ENCODE data around the gene MYH3. TPM values are rescaled to one million over a fixed set of nuclear protein-coding genes. Genes with fewer than 3 reads are reported as not detected.
"Not testable (repeated sequence)": the region's sequence is repeated elsewhere in the genome, so short reads cannot be mapped to it uniquely, and the experiment has no call there.

Gene MYH3
- 1,094 TPM for total RNA-seq

DNA sequence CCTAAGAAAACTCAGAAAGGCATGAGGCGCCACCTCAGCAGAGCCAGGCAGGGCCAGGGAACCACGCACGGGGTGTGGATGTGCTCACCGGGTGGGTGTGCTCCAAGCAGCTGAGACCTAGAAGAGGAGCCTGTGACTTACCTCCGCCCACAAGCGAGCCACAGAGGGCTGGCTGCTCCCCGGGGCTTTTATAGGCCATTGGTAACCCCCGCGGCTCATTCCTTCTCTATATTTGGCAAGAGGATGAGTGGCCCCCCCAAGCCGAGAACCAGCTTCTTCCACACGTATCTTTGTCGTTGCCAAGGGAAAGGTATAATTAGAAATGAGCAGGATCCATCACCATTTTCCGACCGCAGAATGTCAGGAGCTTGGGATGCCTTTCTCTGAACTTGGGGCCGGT is at the start of gene MYH3:
MYH3 (minus strand) TSS at position 162 of the 400 bp plus-strand sequence. CDS start 2,245 bp downstream, outside the sequence.
- no peak for DNase-seq

- DNase-seq = no peak
Observed at GRCh38 chr17:10705727-10706126, 48.6 kb upstream of the MYH3 start.

DNA sequence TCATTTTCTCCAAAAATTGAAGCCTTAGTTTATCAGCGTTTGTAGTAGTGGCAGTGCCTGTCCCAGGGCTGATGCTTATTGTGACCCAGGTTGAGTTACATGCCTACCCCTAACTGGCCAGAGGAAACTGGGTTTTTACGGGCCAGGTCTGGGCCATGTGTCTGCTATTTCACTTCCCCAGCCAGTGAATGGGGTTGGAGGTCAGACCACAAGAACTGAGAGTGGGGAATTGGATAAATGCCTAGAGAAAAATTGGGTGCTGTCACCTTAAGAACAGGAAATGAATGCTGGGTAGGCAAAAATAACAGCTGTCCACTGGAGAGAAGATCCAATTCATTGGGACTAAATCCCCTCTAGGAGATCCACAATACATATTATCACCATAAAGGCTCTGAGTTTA is 45.5 kb upstream of the MYH3 start:
- DNase-seq = no peak

GRCh38 chr17:10699856-10700255 is 42.7 kb upstream of the MYH3 start:
- DNase-seq = no peak

DNA sequence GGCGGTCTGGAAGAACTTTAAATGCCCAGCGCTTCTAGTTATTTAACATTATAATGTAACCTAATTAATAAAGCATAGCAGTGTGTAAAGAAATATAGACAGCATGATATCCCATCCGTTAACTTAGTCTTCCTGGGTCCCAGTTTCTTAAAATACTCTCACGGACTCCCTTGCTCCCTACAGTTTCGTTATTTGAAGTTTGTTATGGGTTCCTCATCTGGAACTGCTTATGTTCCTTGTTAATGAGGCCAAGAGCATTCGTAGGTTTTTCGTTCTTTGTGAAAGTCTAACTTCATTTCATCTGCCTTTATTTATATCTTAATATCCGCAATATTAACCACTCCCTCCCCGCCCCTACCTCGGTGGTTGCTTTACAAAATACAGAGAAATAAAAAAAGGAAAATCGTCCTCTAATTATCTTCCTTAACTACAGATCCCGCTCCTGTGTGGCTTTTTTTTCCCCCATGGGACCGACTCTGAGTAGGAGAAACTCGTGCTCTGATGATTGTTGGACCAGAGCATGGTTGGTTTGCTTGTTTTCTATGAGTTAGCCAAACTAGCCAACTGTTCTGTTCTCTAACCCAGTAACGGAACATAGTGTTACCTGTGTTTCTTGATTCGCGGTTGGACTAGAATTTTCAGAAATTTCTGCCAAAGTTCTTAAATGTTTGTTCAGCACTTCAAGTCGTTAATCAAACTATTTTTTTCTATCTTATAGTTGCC is 41.1 kb upstream of the MYH3 start:
- peak; percentile 42 for DNase-seq

GRCh38 chr17:10697092-10698081 is 40.3 kb upstream of the MYH3 start, which contains the start of the genes ADPRM and SCO1:
ADPRM (plus strand) TSS chr17:10697594; CDS start chr17:10704927, 7,333 bp downstream.
SCO1 (minus strand) TSS chr17:10697533; CDS start chr17:10697507, 26 bp downstream.
- peak; percentile 92 for DNase-seq

DNA sequence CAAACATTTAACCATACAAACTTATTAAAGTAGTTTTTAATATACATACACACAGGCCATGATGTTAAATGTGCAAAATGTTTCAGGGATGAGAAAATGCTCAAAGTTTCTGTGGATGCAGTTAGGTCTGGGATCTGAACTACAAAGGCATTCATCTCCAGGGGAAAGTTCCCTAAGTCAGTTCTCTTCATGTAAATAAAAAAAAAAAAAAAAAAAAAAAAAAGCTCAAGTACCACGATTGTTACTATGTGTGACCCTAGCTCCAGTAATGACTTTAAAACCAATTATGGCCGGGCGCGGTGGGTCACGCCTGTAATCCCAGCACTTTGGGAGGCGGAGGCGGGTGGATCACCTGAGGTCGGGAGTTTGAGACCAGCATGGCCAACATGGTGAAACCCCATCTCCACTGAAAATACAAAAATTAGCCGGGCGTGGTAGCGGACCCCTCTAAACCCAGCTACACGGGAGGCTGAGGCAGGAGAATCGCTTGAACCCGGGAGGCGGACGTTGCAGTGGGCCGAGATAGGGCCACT is 38.8 kb upstream of the MYH3 start:
- DNase-seq = not testable (repeated sequence)

GRCh38 chr17:10687499-10687898 is 30.4 kb upstream of the MYH3 start:
- DNase-seq = no peak

- DNase-seq = no peak
Observed at GRCh38 chr17:10683853-10684252, 26.7 kb upstream of the MYH3 start.

- no peak for DNase-seq
Observed at GRCh38 chr17:10681866-10682446, 24.8 kb upstream of the MYH3 start.

DNA sequence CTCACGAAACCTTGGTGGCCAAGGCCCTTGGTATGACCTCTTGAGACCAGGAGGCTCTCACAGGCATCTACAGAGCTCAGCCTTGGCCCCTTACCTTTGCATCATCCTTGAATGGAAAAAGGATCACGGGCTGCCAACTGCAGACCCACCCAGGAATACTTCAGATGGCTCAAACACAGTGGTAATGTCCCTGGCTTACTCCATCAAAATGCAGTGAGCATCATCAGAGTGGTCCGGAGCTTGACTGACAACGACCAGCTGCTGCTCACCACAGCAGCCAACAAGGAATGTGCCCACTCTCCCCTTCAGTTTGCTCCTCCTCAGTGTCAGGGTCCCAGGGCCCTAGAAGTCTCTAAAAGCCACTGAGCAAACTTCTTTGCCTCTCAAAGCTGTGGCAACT is 17.6 kb upstream of the MYH3 start:
- no peak for DNase-seq

- DNase-seq = no peak
Observed at GRCh38 chr17:10673312-10673711, 16.2 kb upstream of the MYH3 start.

GRCh38 chr17:10668775-10669174 is 11.7 kb upstream of the MYH3 start:
- no peak for DNase-seq

DNA sequence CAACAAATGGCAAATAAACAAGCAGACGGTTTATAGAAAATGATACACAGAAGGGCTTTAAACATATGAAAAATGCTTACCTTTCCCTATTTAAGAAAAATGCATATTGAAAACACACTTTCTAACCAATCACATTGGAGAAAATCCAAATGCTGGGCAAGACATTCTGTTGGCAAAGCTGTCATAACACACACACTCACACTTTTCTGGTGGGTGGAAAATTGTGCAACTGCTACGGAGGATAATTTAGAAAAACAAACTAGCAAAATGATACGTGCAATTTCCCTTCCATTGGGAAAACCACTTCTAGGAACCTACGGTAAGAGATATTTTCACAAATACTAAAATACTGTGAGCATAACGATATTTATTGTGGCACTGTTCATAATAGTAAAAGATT is 9.8 kb upstream of the MYH3 start:
- DNase-seq = no peak

DNA sequence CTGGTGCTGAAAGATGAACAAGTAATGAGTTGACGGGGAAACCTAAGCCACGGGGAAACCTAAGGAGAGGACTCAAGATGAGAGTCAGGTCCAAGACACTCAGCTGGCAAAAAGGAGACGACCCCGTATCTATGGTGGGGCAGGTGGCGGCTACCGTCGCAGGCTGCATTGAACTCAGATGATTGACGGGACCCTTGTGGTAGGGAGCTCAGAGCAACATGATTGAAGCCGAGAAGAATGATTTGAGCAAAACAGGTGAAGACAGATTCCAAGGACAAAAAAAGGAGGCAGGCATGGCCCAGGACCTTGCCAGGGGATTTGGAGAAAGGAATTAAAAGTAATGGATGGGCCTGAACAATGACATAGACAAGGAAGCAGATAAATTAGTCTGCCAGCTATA is 7.5 kb upstream of the MYH3 start:
- DNase-seq = no peak

DNA sequence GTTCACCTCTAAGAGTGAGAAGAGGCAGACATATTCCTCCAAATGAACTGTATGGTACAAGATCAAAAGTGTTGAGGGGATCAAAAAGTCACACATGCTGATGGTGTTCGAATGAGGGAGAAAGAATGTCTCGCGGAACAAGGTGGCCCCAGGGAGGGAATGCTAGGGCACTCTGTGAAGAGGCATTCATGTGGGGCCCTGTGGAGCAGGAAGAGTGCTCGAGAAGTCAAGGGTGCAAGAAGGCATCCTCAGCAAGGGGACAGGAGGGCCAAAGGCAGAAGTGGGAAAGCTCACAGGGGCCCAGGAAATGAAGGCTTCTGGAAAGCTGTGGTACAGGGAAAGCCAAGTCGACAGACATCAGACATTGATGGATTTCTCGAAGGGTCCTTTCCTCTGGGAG is 6.1 kb upstream of the MYH3 start:
- DNase-seq = no peak

DNA sequence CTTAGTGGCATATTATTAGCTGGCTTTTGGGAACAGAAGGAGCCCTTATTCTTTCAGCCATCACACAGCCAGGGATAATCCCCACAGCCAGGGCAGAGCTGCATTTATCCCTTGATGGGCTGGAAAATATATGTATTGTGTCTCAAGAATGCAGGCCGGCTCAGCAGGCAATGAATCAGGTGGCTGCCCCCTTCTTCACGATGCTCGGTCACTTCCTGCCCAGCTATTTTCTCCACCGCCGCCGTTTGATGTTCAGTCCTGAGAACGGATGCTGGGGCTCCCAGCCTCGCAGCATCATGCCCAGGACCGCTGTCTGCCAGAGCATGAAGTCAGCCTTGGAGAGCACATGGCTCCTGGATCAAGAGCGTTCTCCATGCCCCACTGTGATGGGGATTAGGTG is 4.3 kb upstream of the MYH3 start:
- DNase-seq = no peak

GRCh38 chr17:10657879-10658278 is 770 bp upstream of the MYH3 start:
- DNase-seq = no peak

GRCh38 chr17:10653987-10654386 is 3.1 kb downstream of the MYH3 start:
- no peak for DNase-seq

DNA sequence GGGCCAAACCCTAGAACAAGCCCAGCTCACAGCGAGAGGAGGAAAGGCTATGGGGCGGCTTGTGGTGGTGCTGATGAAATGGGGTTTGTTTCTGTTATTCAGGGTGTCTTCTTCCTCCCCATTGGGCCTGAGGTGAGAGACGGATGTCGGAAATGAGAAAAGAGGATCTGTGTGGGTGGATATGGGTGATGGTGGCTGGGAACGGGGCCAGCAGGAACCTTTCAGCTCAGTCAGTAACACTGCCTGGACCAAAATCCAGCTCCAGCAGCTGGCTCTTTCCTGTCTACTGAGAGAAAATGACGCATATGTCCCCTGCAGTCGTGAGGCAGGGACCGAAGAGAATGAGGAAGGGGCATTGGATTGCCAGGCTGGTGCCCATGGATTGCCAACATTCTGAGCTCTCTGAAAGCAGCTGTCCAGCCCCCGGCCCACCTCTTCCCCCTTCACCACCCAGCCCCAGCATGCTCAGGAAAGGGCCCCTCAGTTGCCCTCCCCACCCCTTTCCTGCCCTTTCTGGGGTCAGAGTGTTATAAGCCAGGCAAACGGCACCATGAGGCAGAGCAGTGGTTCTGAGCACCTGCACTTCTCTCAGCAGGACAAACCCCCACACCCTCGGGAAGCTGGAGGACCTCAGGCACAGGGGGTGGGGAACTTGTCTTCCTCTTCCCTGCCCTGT is 4.0 kb downstream of the MYH3 start:
- no peak for DNase-seq

DNA sequence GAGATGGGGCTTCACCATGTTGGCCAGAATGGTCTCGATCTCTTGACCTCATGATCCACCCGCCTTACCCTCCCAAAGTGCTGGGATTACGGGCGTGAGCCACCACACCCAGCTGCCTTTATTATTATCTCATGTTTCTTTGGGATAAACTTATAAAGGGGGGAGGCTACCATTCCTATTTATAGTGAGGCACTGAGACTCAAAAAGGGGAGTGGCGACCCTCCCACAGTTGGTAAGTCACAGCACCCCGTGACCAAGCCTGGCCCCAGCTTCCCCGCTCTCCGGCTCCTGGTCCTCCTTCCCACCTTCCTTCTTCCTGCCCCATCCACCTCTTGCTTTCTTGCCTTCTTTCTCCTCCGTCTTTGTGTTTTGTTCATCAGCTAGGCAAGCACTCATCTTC is 5.2 kb downstream of the MYH3 start:
- no peak for DNase-seq

DNA sequence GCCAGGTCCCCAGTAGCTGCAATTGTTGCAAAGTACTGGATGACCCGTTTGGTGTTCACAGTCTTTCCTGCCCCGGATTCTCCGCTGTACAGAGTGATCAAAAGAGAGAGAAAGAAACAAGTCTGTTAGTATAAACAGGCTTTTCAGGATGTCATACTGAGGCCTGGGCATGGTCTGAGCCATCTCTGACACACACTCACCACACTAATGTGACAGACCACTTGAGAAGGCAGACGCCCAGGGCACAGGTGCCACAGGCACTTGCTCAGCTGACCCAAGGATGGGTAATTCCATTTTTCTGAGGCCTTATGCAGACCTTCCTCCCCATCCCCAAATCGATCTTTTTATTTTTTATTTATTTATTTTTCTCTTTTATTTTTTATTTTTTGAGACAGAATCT is 7.5 kb downstream of the MYH3 start:
- no peak for DNase-seq

Data from skin of body (tissue), 2 donors.